Chondrocyte (in vitro differentiated cells): ENCODE results near the gene CCDC88A. TPM values are rescaled to one million over a fixed set of nuclear protein-coding genes. Genes with fewer than 3 reads are reported as not detected.

Experiments
- DNase-seq: peaks from one replicate; pipeline ENCODE4 v3.0.0; 2021; ENCODE audit warnings: mixed read lengths, low spot score
- H3K27ac Mint-ChIP-seq: one replicate; pipeline ENCODE4 v1.8.0; 2021; ENCODE audit warnings: mild to moderate bottlenecking, moderate library complexity, mixed read lengths; ENCODE audit not compliant: unreplicated experiment
- H3K27me3 Mint-ChIP-seq: 2 replicates; pipeline ENCODE4 v1.8.0; 2021; ENCODE audit warnings: low read depth, mixed read lengths
- H3K36me3 Mint-ChIP-seq: 2 replicates; pipeline ENCODE4 v1.8.0; 2021; ENCODE audit warnings: low read depth, mixed read lengths
- H3K4me1 Mint-ChIP-seq: 2 replicates; pipeline ENCODE4 v1.8.0; 2021; ENCODE audit warnings: low read depth, mild to moderate bottlenecking, mixed read lengths
- H3K4me3 Mint-ChIP-seq: one replicate; pipeline ENCODE4 v1.8.0; 2021; ENCODE audit warnings: mild to moderate bottlenecking, moderate library complexity, mixed read lengths; ENCODE audit not compliant: unreplicated experiment
- H3K9me3 Mint-ChIP-seq: 2 replicates; pipeline ENCODE4 v1.8.0; 2021; ENCODE audit warnings: low read depth, mixed read lengths
- CTCF ChIP-seq: fragments of 200-600 bp; sonication (generic); IDR thresholded peaks from 2 replicates; pipeline ENCODE4 v1.5.0; 2021; ENCODE audit warnings: antibody characterized with exemption, mild to moderate bottlenecking, moderate library complexity
- long read RNA-seq: library from polyadenylated mRNA; stranded (forward); transcript quantifications from one replicate; pipeline ENCODE4 v2.0.0, GENCODE V29; 2021
- total RNA-seq: library from RNA; stranded (reverse); gene quantifications from 3 replicates; pipeline ENCODE4 v1.2.1, GENCODE V29; 2021

The CCDC88A gene
- total RNA-seq = 52.1 to 64.1 TPM (median 54.7 TPM) in 3 replicates
- long read RNA-seq = 0 reads

GRCh38 chr2:55419679-55420438, at the start of gene CCDC88A:
TSS of gene CCDC88A (minus strand) at chr2:55419856. CDS start at chr2:55419079, 777 bp downstream.
- peaks cover 38% of the 10 kb centered on the region for H3K4me1 Mint-ChIP-seq

GRCh38 chr2:55461679-55462078, 42.0 kb upstream of the CCDC88A start:
- peaks cover 15% of the 10 kb centered on the region for H3K27me3 Mint-ChIP-seq
- DNase-seq = no peak
- H3K4me1 Mint-ChIP-seq = peaks cover 6% of the 10 kb centered on the region
- H3K4me3 Mint-ChIP-seq = no peak overlapping the region
- no peak for TF ChIP-seq CTCF
- peaks cover 6% of the 10 kb centered on the region for H3K9me3 Mint-ChIP-seq
- H3K27ac Mint-ChIP-seq = no peak overlapping the region
- peaks cover 8% of the 10 kb centered on the region for H3K36me3 Mint-ChIP-seq

More at GRCh38 chr2:55419679-55420438, at the start of gene CCDC88A:
- TF ChIP-seq CTCF = peak; percentile 62
- Mint-ChIP-seq H3K27me3 (no peaks in the 10 kb centered on the region), H3K27ac (peak within 1 kb of the TSS; percentile 91), H3K36me3 (no peaks in the 10 kb centered on the region), H3K4me3 (peak within 1 kb of the TSS; percentile 87), H3K9me3 (no peaks in the 10 kb centered on the region)
- peak; percentile 99 for DNase-seq

- Mint-ChIP-seq H3K27ac (no peak overlapping the region), H3K36me3 (peaks cover 6% of the 10 kb centered on the region), H3K4me3 (no peak overlapping the region), H3K4me1 (peaks cover 6% of the 10 kb centered on the region), H3K27me3 (peaks cover 15% of the 10 kb centered on the region), H3K9me3 (peaks cover 6% of the 10 kb centered on the region)
- TF ChIP-seq CTCF = no peak
- DNase-seq = no peak
Measured at GRCh38 chr2:55460562-55460961, 40.9 kb upstream of the CCDC88A start.

GRCh38 chr2:55459714-55460274, 40.1 kb upstream of the CCDC88A start:
- Mint-ChIP-seq H3K9me3 (peaks cover 6% of the 10 kb centered on the region), H3K4me3 (no peak overlapping the region), H3K27ac (no peak overlapping the region), H3K36me3 (peaks cover 3% of the 10 kb centered on the region), H3K4me1 (peaks cover 6% of the 10 kb centered on the region), H3K27me3 (peaks cover 12% of the 10 kb centered on the region)
- TF ChIP-seq CTCF = no peak
- DNase-seq = no peak

- Mint-ChIP-seq H3K27me3 (peaks cover 9% of the 10 kb centered on the region), H3K4me3 (no peak overlapping the region), H3K9me3 (peaks cover 5% of the 10 kb centered on the region), H3K27ac (no peak overlapping the region), H3K4me1 (peaks cover 6% of the 10 kb centered on the region), H3K36me3 (peaks cover 2% of the 10 kb centered on the region)
- TF ChIP-seq CTCF = no peak
- DNase-seq = no peak
Measured at GRCh38 chr2:55459279-55459678, 39.6 kb upstream of the CCDC88A start.
